ENCODE data around the gene GOLGA6A. TPM values are rescaled to one million over a fixed set of nuclear protein-coding genes. Genes with fewer than 3 reads are reported as not detected.

GOLGA6A gene
- total and polyA plus RNA-seq, 2 of the 8 experiments (the other 6 are each of a cell fraction or from before 2014, with no cell fraction given): 0.80 to 1.0 TPM

GRCh38 chr15:74108111-74108510 is 25.8 kb upstream of the GOLGA6A start:
- H3K56ac ChIP-seq (replicated peaks; ENCODE audit: insufficient read length, low read depth, low read length): no peak overlapping the region
- H2AFZ ChIP-seq (ENCODE audit: low read length): no peak overlapping the region
- peak overlapping the region; percentile 43; the same call in 1 of the 2 replicates for H2BK12ac ChIP-seq (ENCODE audit: low read depth, low read length)
- no peaks in the 10 kb centered on the region for H3K79me1 ChIP-seq (ENCODE audit: low read depth, low read length)
- no peaks in the 10 kb centered on the region for H3K9me3 ChIP-seq (ENCODE audit: insufficient read depth in 2 of 2, low read depth in 1 of 2, low read length in 1 of 2)
- no peak overlapping the region for H3K4me3 ChIP-seq (ENCODE audit: extremely low read depth in 1 of 4, insufficient read depth in 2 of 4, low read depth in 3 of 4, low read length in 4 of 4)
- H2BK20ac ChIP-seq (ENCODE audit: low read length): no peak overlapping the region
- FAIRE-seq (no peak), DNase-seq (ENCODE audit: low read depth in 1 of 2, low spot score in 2 of 2) (no peak)
- no peak overlapping the region for H3K14ac ChIP-seq (ENCODE audit: insufficient read length)
- H3K4me1 ChIP-seq (replicated peaks in 1 of 4; ENCODE audit: control insufficient read depth in 3 of 4, insufficient read depth in 4 of 4, low read length in 3 of 4): no peaks in the 10 kb centered on the region
- no peak overlapping the region for H2BK5ac ChIP-seq (ENCODE audit: low read depth, low read length)
- no peaks in the 10 kb centered on the region for H3K79me2 ChIP-seq (ENCODE audit: control insufficient read depth in 1 of 2, insufficient read depth in 2 of 2, low read length in 2 of 2)
- no peaks in the 10 kb centered on the region for H3K36me3 ChIP-seq (ENCODE audit: control insufficient read depth in 2 of 4, insufficient read depth in 4 of 4, low read length in 3 of 4)
- H3K27ac ChIP-seq (ENCODE audit: low read depth, low read length): no peak overlapping the region
- no peak overlapping the region for H4K91ac ChIP-seq (replicated peaks; ENCODE audit: insufficient read length, low read length)
- no peak overlapping the region for H2BK120ac ChIP-seq (replicated peaks; ENCODE audit: low read depth, low read length)
- no peak overlapping the region for H3K9ac ChIP-seq (replicated peaks in 1 of 4; ENCODE audit: extremely low read depth in 1 of 4, low read depth in 3 of 4, low read length in 3 of 4)
- POLR2A ChIA-PET (ENCODE audit: partially characterized antibody): interaction anchor here (1.2 kb wide), 1 partner anchor 55 kb away, joined by 3 read pairs; no protein-coding TSS in a partner anchor
- no peak overlapping the region for H4K5ac ChIP-seq (ENCODE audit: insufficient read length, low read depth, low read length)
- H2BK15ac ChIP-seq (ENCODE audit: low read length): no peak overlapping the region
- H3K4me2 ChIP-seq (ENCODE audit: insufficient read depth in 1 of 2, low read depth in 2 of 2, low read length in 2 of 2): no peak overlapping the region
- H3K23me2 ChIP-seq (ENCODE audit: low read depth, low read length): no peaks in the 10 kb centered on the region
- no peaks in the 10 kb centered on the region for H4K20me1 ChIP-seq (replicated peaks in 1 of 2; ENCODE audit: control insufficient read depth in 1 of 2, insufficient read depth in 2 of 2, low read length in 2 of 2)
- no peaks in the 10 kb centered on the region for H3K27me3 ChIP-seq (replicated peaks in 1 of 4; ENCODE audit: control insufficient read depth in 3 of 4, extremely low read depth in 1 of 4, insufficient read depth in 3 of 4, low read length in 3 of 4)
- WGBS, 2 experiments (ENCODE audit: extremely low coverage in 1 of 2, insufficient coverage in 1 of 2, insufficient read length in 1 of 2, insufficient replicate concordance in 2 of 2, low coverage in 1 of 2, low lambda C conversion rate in 2 of 2, missing lambda C conversion rate in 1 of 2): 79% methylated on average over 4 of the region's 5 CpGs; no CpG with 5 or more reads in 1 of the 2 experiments
- CTCF ChIA-PET (ENCODE audit: partially characterized antibody): interaction anchor here (0.6 to 3.2 kb wide), 14 partner anchors 10 to 437 kb away, joined by 3 to 20 read pairs (median 4); no protein-coding TSS in a partner anchor
- H3K4ac ChIP-seq (replicated peaks; ENCODE audit: insufficient read length, low read depth, low read length): no peak overlapping the region
- no peak overlapping the region for H3K18ac ChIP-seq (ENCODE audit: extremely low read depth, low read length)
- H2AK5ac ChIP-seq (ENCODE audit: low read depth, low read length): no peak overlapping the region
- TF ChIP-seq RAD21 (IDR thresholded peaks at IDR 0.05 in 1 of 2, conservative IDR thresholded peaks at IDR 0.05 in 1 of 2; ENCODE audit: low read depth in 2 of 2, low read length in 2 of 2) (no peak), SIRT6 (IDR thresholded peaks at IDR 0.05; ENCODE audit: low read length) (no peak), HDAC2 (IDR thresholded peaks at IDR 0.05; ENCODE audit: borderline replicate concordance in 1 of 2, low read depth in 2 of 2, low read length in 2 of 2) (no peak), SAP30 (IDR thresholded peaks at IDR 0.05; ENCODE audit: insufficient read depth, insufficient replicate concordance, low read length) (no peak), MAFK (IDR thresholded peaks at IDR 0.05; ENCODE audit: low read depth, low read length) (no peak), BCL11A (IDR thresholded peaks at IDR 0.05; ENCODE audit: low read depth in 2 of 2, low read length in 2 of 2) (no peak)
- TF ChIP-seq, protein P1, sequence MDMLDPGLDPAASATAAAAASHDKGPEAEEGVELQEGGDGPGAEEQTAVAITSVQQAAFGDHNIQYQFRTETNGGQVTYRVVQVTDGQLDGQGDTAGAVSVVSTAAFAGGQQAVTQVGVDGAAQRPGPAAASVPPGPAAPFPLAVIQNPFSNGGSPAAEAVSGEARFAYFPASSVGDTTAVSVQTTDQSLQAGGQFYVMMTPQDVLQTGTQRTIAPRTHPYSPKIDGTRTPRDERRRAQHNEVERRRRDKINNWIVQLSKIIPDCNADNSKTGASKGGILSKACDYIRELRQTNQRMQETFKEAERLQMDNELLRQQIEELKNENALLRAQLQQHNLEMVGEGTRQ (IDR thresholded peaks at IDR 0.05; ENCODE audit: low read length): no peak
- no peak overlapping the region for H4K8ac ChIP-seq (ENCODE audit: extremely low read depth, insufficient read depth, low read length)
- H3K23ac ChIP-seq (ENCODE audit: insufficient read length): no peak overlapping the region

Measured in H1 (cell line).